Measurements from ENCODE around the gene MBD4.

DNA sequence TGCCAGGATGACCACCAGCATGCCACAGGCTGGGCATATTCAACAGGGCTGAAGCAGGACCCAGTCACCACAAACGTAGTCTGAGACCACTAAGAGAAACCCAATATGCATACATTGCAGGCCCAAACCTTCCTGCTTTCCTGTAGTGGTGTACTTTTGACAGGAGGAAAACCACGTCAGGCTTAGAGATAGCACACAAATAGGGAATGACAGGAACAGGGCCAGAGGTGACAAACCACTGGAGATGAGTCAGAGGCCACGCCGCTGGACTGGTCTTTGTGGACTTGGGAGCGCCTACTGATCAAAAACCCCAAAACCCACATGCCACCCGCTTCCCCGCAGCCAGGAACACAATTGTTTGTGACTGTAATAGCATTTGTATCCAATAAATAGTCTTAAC, 7.7 kb downstream of the MBD4 start:
- TF ChIP-seq, protein P1, sequence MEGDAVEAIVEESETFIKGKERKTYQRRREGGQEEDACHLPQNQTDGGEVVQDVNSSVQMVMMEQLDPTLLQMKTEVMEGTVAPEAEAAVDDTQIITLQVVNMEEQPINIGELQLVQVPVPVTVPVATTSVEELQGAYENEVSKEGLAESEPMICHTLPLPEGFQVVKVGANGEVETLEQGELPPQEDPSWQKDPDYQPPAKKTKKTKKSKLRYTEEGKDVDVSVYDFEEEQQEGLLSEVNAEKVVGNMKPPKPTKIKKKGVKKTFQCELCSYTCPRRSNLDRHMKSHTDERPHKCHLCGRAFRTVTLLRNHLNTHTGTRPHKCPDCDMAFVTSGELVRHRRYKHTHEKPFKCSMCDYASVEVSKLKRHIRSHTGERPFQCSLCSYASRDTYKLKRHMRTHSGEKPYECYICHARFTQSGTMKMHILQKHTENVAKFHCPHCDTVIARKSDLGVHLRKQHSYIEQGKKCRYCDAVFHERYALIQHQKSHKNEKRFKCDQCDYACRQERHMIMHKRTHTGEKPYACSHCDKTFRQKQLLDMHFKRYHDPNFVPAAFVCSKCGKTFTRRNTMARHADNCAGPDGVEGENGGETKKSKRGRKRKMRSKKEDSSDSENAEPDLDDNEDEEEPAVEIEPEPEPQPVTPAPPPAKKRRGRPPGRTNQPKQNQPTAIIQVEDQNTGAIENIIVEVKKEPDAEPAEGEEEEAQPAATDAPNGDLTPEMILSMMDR (conservative IDR thresholded peaks at IDR 0.05; ENCODE audit: low read depth, low read length) = no peak
- TF ChIP-seq RFX5 (IDR thresholded peaks at IDR 0.05; ENCODE audit: low read depth, low read length) (no peak), CHD1 (IDR thresholded peaks at IDR 0.05; ENCODE audit: low read depth, low read length) (no peak), POLR2A (IDR thresholded peaks at IDR 0.05; ENCODE audit: low read depth, low read length) (no peak), MAFK (IDR thresholded peaks at IDR 0.05; ENCODE audit: low read depth, low read length) (no peak), MXI1 (IDR thresholded peaks at IDR 0.05; ENCODE audit: borderline replicate concordance, low read depth, low read length) (no peak), SMC3 (IDR thresholded peaks at IDR 0.05; ENCODE audit: low read depth, low read length) (no peak), RCOR1 (IDR thresholded peaks at IDR 0.05; ENCODE audit: insufficient replicate concordance, low read length) (no peak)
- TF ChIP-seq, protein P2, sequence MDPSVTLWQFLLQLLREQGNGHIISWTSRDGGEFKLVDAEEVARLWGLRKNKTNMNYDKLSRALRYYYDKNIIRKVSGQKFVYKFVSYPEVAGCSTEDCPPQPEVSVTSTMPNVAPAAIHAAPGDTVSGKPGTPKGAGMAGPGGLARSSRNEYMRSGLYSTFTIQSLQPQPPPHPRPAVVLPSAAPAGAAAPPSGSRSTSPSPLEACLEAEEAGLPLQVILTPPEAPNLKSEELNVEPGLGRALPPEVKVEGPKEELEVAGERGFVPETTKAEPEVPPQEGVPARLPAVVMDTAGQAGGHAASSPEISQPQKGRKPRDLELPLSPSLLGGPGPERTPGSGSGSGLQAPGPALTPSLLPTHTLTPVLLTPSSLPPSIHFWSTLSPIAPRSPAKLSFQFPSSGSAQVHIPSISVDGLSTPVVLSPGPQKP (IDR thresholded peaks at IDR 0.05; ENCODE audit: borderline replicate concordance, low read depth, low read length) = no peak

Data from IMR-90 (cell line).